Measurements from ENCODE around the gene PBX3. TPM values are rescaled to one million over a fixed set of nuclear protein-coding genes. Genes with fewer than 3 reads are reported as not detected.

PBX3 gene
- total RNA-seq, 4 donors from 2014 or later, result 14.1 to 31.1 (median 21.6) TPM

- WGBS, 2 donors, result 66 to 75% methylated on average over 2 of the region's 2 CpGs
- no peak for TF ChIP-seq POLR2A (IDR thresholded peaks at IDR 0.05)
- TF ChIP-seq CTCF (IDR thresholded peaks at IDR 0.05), result no peak
- intact Hi-C loops (cut with DNase I; ENCODE audit: low total_unique reads), result no loop called here
- no peak overlapping the region for H3K4me3 ChIP-seq (ENCODE audit: low read depth, poor library complexity, severe bottlenecking)
- DNase-seq (ENCODE audit: low spot score in 2 of 2), result no peak
These were observed 57.9 kb downstream of the PBX3 start for GRCh38 chr9:125805057-125805456.

- intact Hi-C loops (cut with DNase I; ENCODE audit: low total_unique reads), result no loop called here
- no peak for DNase-seq (ENCODE audit: low spot score in 2 of 2)
- no peak overlapping the region for H3K4me3 ChIP-seq (ENCODE audit: low read depth, poor library complexity, severe bottlenecking)
- TF ChIP-seq CTCF (IDR thresholded peaks at IDR 0.05), result no peak
- TF ChIP-seq POLR2A (IDR thresholded peaks at IDR 0.05), result no peak
These were observed 58.4 kb downstream of the PBX3 start for GRCh38 chr9:125805586-125805985.

GRCh38 chr9:125807079-125807478 lies 59.9 kb downstream of the PBX3 start:
- no peak overlapping the region for H3K4me3 ChIP-seq (ENCODE audit: low read depth, poor library complexity, severe bottlenecking)
- no peak for DNase-seq (ENCODE audit: low spot score in 2 of 2)
- WGBS, 2 donors, result 74 to 88% methylated on average over 3 of the region's 3 CpGs
- intact Hi-C loops (cut with DNase I; ENCODE audit: low total_unique reads), result no loop called here
- no peak for TF ChIP-seq POLR2A (IDR thresholded peaks at IDR 0.05)
- no peak for TF ChIP-seq CTCF (IDR thresholded peaks at IDR 0.05)

- TF ChIP-seq CTCF (IDR thresholded peaks at IDR 0.05) (no peak), POLR2A (IDR thresholded peaks at IDR 0.05) (no peak)
- intact Hi-C loops (cut with DNase I; ENCODE audit: low total_unique reads), result no loop called here
- H3K4me3 ChIP-seq (ENCODE audit: low read depth, poor library complexity, severe bottlenecking), result no peak overlapping the region
- no peak for DNase-seq (ENCODE audit: low spot score in 2 of 2)
These were observed 63.0 kb downstream of the PBX3 start for GRCh38 chr9:125810161-125810560.

- DNase-seq (ENCODE audit: low spot score in 2 of 2), result no peak
- H3K4me3 ChIP-seq (ENCODE audit: low read depth, poor library complexity, severe bottlenecking), result no peak overlapping the region
- 83 to 86% methylated on average over 3 of the region's 3 CpGs for WGBS, 2 donors
- no peak for TF ChIP-seq POLR2A (IDR thresholded peaks at IDR 0.05)
- no peak for TF ChIP-seq CTCF (IDR thresholded peaks at IDR 0.05)
- intact Hi-C loops (cut with DNase I; ENCODE audit: low total_unique reads), result no loop called here
These were observed 63.8 kb downstream of the PBX3 start for GRCh38 chr9:125811002-125811401.

- WGBS, 2 donors, result 96 to 97% methylated on average over 6 of the region's 6 CpGs
- DNase-seq (ENCODE audit: low spot score in 2 of 2), result no peak
- no peak for TF ChIP-seq POLR2A (IDR thresholded peaks at IDR 0.05)
- TF ChIP-seq CTCF (IDR thresholded peaks at IDR 0.05), result no peak
- intact Hi-C loops (cut with DNase I; ENCODE audit: low total_unique reads), result no loop called here
- no peak overlapping the region for H3K4me3 ChIP-seq (ENCODE audit: low read depth, poor library complexity, severe bottlenecking)
These were observed 65.2 kb downstream of the PBX3 start for GRCh38 chr9:125812403-125812802.

All from lower leg skin (tissue), 4 donors.